Ascending aorta (tissue), 2 donors: Measurements from ENCODE around the gene ADAMTS2. TPM values are rescaled to one million over a fixed set of nuclear protein-coding genes. Genes with fewer than 3 reads are reported as not detected.
"Not testable (repeated sequence)": the region's sequence is repeated elsewhere in the genome, so short reads cannot be mapped to it uniquely, and the experiment has no call there.

Experiments
- DNase-seq, 2 donors: peaks; one replicate each; pipeline ENCODE4 v3.0.0-alpha.2; 2019; ENCODE audit warnings: low spot score in 2 of 2
- H3K27ac ChIP-seq, 2 donors: fragments of 200-600 bp; sonication (generic); one replicate each; pipeline ENCODE4 v1.5.1; 2016 to 2017; ENCODE audit warnings: mild to moderate bottlenecking in 1 of 2
- H3K27me3 ChIP-seq: fragments of 200-600 bp; sonication (generic); one replicate; pipeline ENCODE4 v1.5.1; 2017
- H3K36me3 ChIP-seq, 2 donors: fragments of 200-600 bp; sonication (generic); one replicate each; pipeline ENCODE4 v1.5.1; 2016
- H3K4me1 ChIP-seq, 2 donors: fragments of 200-600 bp; sonication (generic); one replicate each; pipeline ENCODE4 v1.5.1; 2016 to 2017; ENCODE audit warnings: mild to moderate bottlenecking in 1 of 2
- H3K4me3 ChIP-seq, 2 donors: fragments of 200-600 bp; sonication (generic); one replicate each; pipeline ENCODE4 v1.5.1; 2016 to 2017; ENCODE audit warnings: mild to moderate bottlenecking in 1 of 2
- H3K9me3 ChIP-seq, 2 donors: fragments of 200-600 bp; sonication (generic); one replicate each; pipeline ENCODE4 v1.5.1; 2016
- CTCF ChIP-seq, 3 experiments: fragments of 200-600 bp in 2 of 3; fragments of 450-650 bp in 1 of 3; sonication (generic) in 2 of 3; IDR thresholded peaks; one replicate each; pipeline ENCODE4 v1.5.1; 2016 to 2019; ENCODE audit warnings: antibody characterized with exemption in 3 of 3, mild to moderate bottlenecking in 1 of 3, moderate library complexity in 1 of 3
- intact Hi-C: fragments of 100-400 bp; cut with DNase I; formaldehyde crosslinking; loops from one replicate; pipeline ENCODE4 v1.15.1; 2023
- total RNA-seq: library from RNA; depleted of rRNA; stranded (reverse); fragments of >200 nt; gene quantifications from one replicate; pipeline ENCODE4 v1.1.0, GENCODE V29; 2016

ADAMTS2 gene
- total RNA-seq, 1 donor from 2014 or later = 51.0 TPM

GRCh38 chr5:179113945-179114641 is 231.2 kb downstream of the ADAMTS2 start:
- H3K9me3 ChIP-seq = peaks cover 44 to 78% of the 10 kb centered on the region in 2 donors
- no peak overlapping the region for H3K27ac ChIP-seq
- no peak overlapping the region for H3K4me3 ChIP-seq
- no peaks in the 10 kb centered on the region for H3K27me3 ChIP-seq
- no peak for DNase-seq
- H3K4me1 ChIP-seq = no peaks in the 10 kb centered on the region
- no peak for TF ChIP-seq CTCF (IDR thresholded peaks at IDR 0.05)
- peaks cover 0 to 14% of the 10 kb centered on the region in 2 donors for H3K36me3 ChIP-seq
- intact Hi-C loops = no loop called here

GRCh38 chr5:179113143-179113530 is 232.1 kb downstream of the ADAMTS2 start:
- no peak for TF ChIP-seq CTCF (IDR thresholded peaks at IDR 0.05)
- peaks cover 0 to 14% of the 10 kb centered on the region in 2 donors for H3K36me3 ChIP-seq
- H3K27ac ChIP-seq = no peak overlapping the region
- H3K4me1 ChIP-seq = no peaks in the 10 kb centered on the region
- intact Hi-C loops = no loop called here
- H3K27me3 ChIP-seq = no peaks in the 10 kb centered on the region
- H3K4me3 ChIP-seq = no peak overlapping the region
- DNase-seq = no peak
- peaks cover 51 to 84% of the 10 kb centered on the region in 2 donors for H3K9me3 ChIP-seq

- DNase-seq = no peak
- H3K27ac ChIP-seq = no peak overlapping the region
- H3K27me3 ChIP-seq = no peaks in the 10 kb centered on the region
- no peaks in the 10 kb centered on the region for H3K4me1 ChIP-seq
- H3K4me3 ChIP-seq = no peak overlapping the region
- H3K36me3 ChIP-seq = peaks cover 0 to 14% of the 10 kb centered on the region in 2 donors
- TF ChIP-seq CTCF (IDR thresholded peaks at IDR 0.05) = no peak
- peaks cover 56 to 89% of the 10 kb centered on the region in 2 donors for H3K9me3 ChIP-seq
- intact Hi-C loops = no loop called here
These were observed 232.7 kb downstream of the ADAMTS2 start for GRCh38 chr5:179112469-179113142.

GRCh38 chr5:179111267-179112207 is 233.7 kb downstream of the ADAMTS2 start:
- Histone ChIP-seq H3K27me3 (no peaks in the 10 kb centered on the region), H3K27ac (no peak overlapping the region), H3K36me3 (peaks cover 0 to 14% of the 10 kb centered on the region in 2 donors), H3K4me3 (no peak overlapping the region), H3K4me1 (no peaks in the 10 kb centered on the region), H3K9me3 (peaks cover 59 to 93% of the 10 kb centered on the region in 2 donors)
- intact Hi-C loops = no loop called here
- DNase-seq = no peak
- TF ChIP-seq CTCF (IDR thresholded peaks at IDR 0.05) = no peak

GRCh38 chr5:179110528-179110927 is 234.7 kb downstream of the ADAMTS2 start:
- peaks cover 0 to 14% of the 10 kb centered on the region in 2 donors for H3K36me3 ChIP-seq
- H3K27me3 ChIP-seq = no peaks in the 10 kb centered on the region
- no peak overlapping the region for H3K4me3 ChIP-seq
- DNase-seq = no peak
- intact Hi-C loops = no loop called here
- no peak overlapping the region for H3K27ac ChIP-seq
- TF ChIP-seq CTCF (IDR thresholded peaks at IDR 0.05) = no peak
- no peaks in the 10 kb centered on the region for H3K4me1 ChIP-seq
- peaks cover 56 to 84% of the 10 kb centered on the region in 2 donors for H3K9me3 ChIP-seq

GRCh38 chr5:179101282-179101681 is 244.0 kb downstream of the ADAMTS2 start:
- intact Hi-C loops, DNase-seq, H3K27ac ChIP-seq, H3K36me3 ChIP-seq, H3K4me3 ChIP-seq, H3K27me3 ChIP-seq, H3K4me1 ChIP-seq: not testable (repeated sequence)
- H3K9me3 ChIP-seq = peaks cover 24 to 58% of the 10 kb centered on the region in 2 donors
